CD4-positive, alpha-beta T cell treated with Interleukin-12 subunit alpha and Interleukin-12 subunit beta, for 1 hour (primary cell): ENCODE data around the gene WDR5.
A peak's percentile ranks its signal among the peaks of the same experiment; 100 is the strongest.

Experiments
- DNase-seq: peaks from one replicate; pipeline ENCODE4 v3.0.0-alpha.2; 2020

WDR5 gene

GRCh38 chr9:134174526-134175290 is 38.8 kb downstream of the WDR5 start:
- DNase-seq, result no peak

- no peak for DNase-seq
These were observed 39.5 kb downstream of the WDR5 start for GRCh38 chr9:134175291-134175807.

GRCh38 chr9:134175808-134176598 is 40.1 kb downstream of the WDR5 start:
- no peak for DNase-seq

- no peak for DNase-seq
These were observed 40.7 kb downstream of the WDR5 start for GRCh38 chr9:134176599-134176968.

GRCh38 chr9:134177186-134177585 is 41.3 kb downstream of the WDR5 start:
- DNase-seq, result no peak

GRCh38 chr9:134177624-134178393 is 41.9 kb downstream of the WDR5 start:
- no peak for DNase-seq

- no peak for DNase-seq
These were observed 42.5 kb downstream of the WDR5 start for GRCh38 chr9:134178394-134178767.

GRCh38 chr9:134178768-134179551 is 43.1 kb downstream of the WDR5 start:
- DNase-seq, result no peak

GRCh38 chr9:134179595-134179917 is 43.7 kb downstream of the WDR5 start:
- no peak for DNase-seq

GRCh38 chr9:134179918-134180785 is 44.3 kb downstream of the WDR5 start:
- no peak for DNase-seq

- DNase-seq, result no peak
These were observed 45.1 kb downstream of the WDR5 start for GRCh38 chr9:134180786-134181647.

- DNase-seq, result peak; percentile 14
These were observed 45.8 kb downstream of the WDR5 start for GRCh38 chr9:134181648-134182034.

GRCh38 chr9:134182554-134183085 is 46.7 kb downstream of the WDR5 start:
- peak; percentile 6 for DNase-seq

- peak; percentile 47 for DNase-seq
These were observed 49.7 kb downstream of the WDR5 start for GRCh38 chr9:134185536-134186011.

GRCh38 chr9:134186471-134187109 is 50.7 kb downstream of the WDR5 start:
- no peak for DNase-seq

- DNase-seq, result peak; percentile 13
These were observed 51.2 kb downstream of the WDR5 start for GRCh38 chr9:134187110-134187531.

GRCh38 chr9:134187891-134188385 is 52.1 kb downstream of the WDR5 start:
- DNase-seq, result no peak

GRCh38 chr9:134188386-134189144 is 52.7 kb downstream of the WDR5 start:
- DNase-seq, result no peak

GRCh38 chr9:134189145-134189469 is 53.2 kb downstream of the WDR5 start:
- no peak for DNase-seq
